ENCODE measurements around the gene PDHA2. TPM values are rescaled to one million over a fixed set of nuclear protein-coding genes. Genes with fewer than 3 reads are reported as not detected.
"Not testable (repeated sequence)": the region's sequence is repeated elsewhere in the genome, so short reads cannot be mapped to it uniquely, and the experiment has no call there.

PDHA2 gene
- not detected in 2 replicates for total RNA-seq (2014; rRNA removed; shearing (Covaris generic))

- DNase-seq (ENCODE audit: low read depth), result no peak
Measured at GRCh38 chr4:95839891-95840290, at the start of gene PDHA2. TSS of gene PDHA2 (plus strand) at chr4:95840093. CDS start at chr4:95840151, 58 bp downstream.

GRCh38 chr4:95798003-95798402, 41.9 kb upstream of the PDHA2 start:
- no peak for DNase-seq (ENCODE audit: low read depth)

- DNase-seq (ENCODE audit: low read depth), result no peak
Measured at GRCh38 chr4:95798727-95799126, 41.2 kb upstream of the PDHA2 start.

- DNase-seq (ENCODE audit: low read depth), result no peak
Measured at GRCh38 chr4:95821867-95822266, 18.0 kb upstream of the PDHA2 start.

GRCh38 chr4:95825546-95825945, 14.3 kb upstream of the PDHA2 start:
- no peak for DNase-seq (ENCODE audit: low read depth)

- DNase-seq (ENCODE audit: low read depth), result no peak
Measured at GRCh38 chr4:95830651-95831050, 9.2 kb upstream of the PDHA2 start.

GRCh38 chr4:95831166-95831565, 8.7 kb upstream of the PDHA2 start:
- DNase-seq (ENCODE audit: low read depth), result no peak

GRCh38 chr4:95833711-95834194, 6.1 kb upstream of the PDHA2 start:
- DNase-seq (ENCODE audit: low read depth), result no peak

- DNase-seq (ENCODE audit: low read depth), result no peak
Measured at GRCh38 chr4:95835672-95836071, 4.2 kb upstream of the PDHA2 start.

- DNase-seq (ENCODE audit: low read depth), result no peak
Measured at GRCh38 chr4:95838192-95838591, 1.7 kb upstream of the PDHA2 start.

GRCh38 chr4:95847908-95848460, 8.1 kb downstream of the PDHA2 start:
- no peak for DNase-seq (ENCODE audit: low read depth)

- no peak for DNase-seq (ENCODE audit: low read depth)
Measured at GRCh38 chr4:95850161-95850560, 10.3 kb downstream of the PDHA2 start.

GRCh38 chr4:95857761-95858160, 17.9 kb downstream of the PDHA2 start:
- DNase-seq (ENCODE audit: low read depth), result no peak

GRCh38 chr4:95867919-95868318, 28.0 kb downstream of the PDHA2 start:
- DNase-seq (ENCODE audit: low read depth), result no peak

GRCh38 chr4:95869414-95869813, 29.5 kb downstream of the PDHA2 start:
- DNase-seq (ENCODE audit: low read depth), result not testable (repeated sequence)

GRCh38 chr4:95869961-95870500, 30.1 kb downstream of the PDHA2 start:
- no peak for DNase-seq (ENCODE audit: low read depth)

GRCh38 chr4:95877636-95878035, 37.7 kb downstream of the PDHA2 start:
- DNase-seq (ENCODE audit: low read depth), result no peak

GRCh38 chr4:95887551-95887950, 47.7 kb downstream of the PDHA2 start:
- DNase-seq (ENCODE audit: low read depth), result no peak

- no peak for DNase-seq (ENCODE audit: low read depth)
Measured at GRCh38 chr4:95889662-95890061, 49.8 kb downstream of the PDHA2 start.

Measured in RPMI7951 (cell line).